Nephron progenitor cell (in vitro differentiated cells): Measurements from ENCODE around the gene TCF23.

ENCODE experiments used
- DNase-seq: peaks from one replicate; pipeline ENCODE4 v3.0.0; 2021
- H3K27ac Mint-ChIP-seq: 2 replicates; pipeline ENCODE4 v1.8.0; 2021; ENCODE audit warnings: mild to moderate bottlenecking, moderate library complexity, mixed read lengths
- H3K27me3 Mint-ChIP-seq: 2 replicates; pipeline ENCODE4 v1.8.0; 2021; ENCODE audit warnings: mild to moderate bottlenecking, low read depth, mixed read lengths; ENCODE audit not compliant: poor library complexity
- H3K36me3 Mint-ChIP-seq: 2 replicates; pipeline ENCODE4 v1.8.0; 2021; ENCODE audit warnings: low read depth, mixed read lengths
- H3K4me1 Mint-ChIP-seq: 2 replicates; pipeline ENCODE4 v1.8.0; 2021; ENCODE audit warnings: mixed read lengths
- H3K4me3 Mint-ChIP-seq: 2 replicates; pipeline ENCODE4 v1.8.0; 2021; ENCODE audit warnings: mild to moderate bottlenecking, moderate library complexity, mixed read lengths
- H3K9me3 Mint-ChIP-seq: 2 replicates; pipeline ENCODE4 v1.8.0; 2021; ENCODE audit warnings: mild to moderate bottlenecking, moderate library complexity, mixed read lengths
- TF ChIP-seq, protein P1 (sequence below): fragments of 200-600 bp; sonication (generic); IDR thresholded peaks from 2 replicates; pipeline ENCODE4 v1.5.0; 2021; ENCODE audit warnings: antibody characterized with exemption

The TCF23 gene

DNA sequence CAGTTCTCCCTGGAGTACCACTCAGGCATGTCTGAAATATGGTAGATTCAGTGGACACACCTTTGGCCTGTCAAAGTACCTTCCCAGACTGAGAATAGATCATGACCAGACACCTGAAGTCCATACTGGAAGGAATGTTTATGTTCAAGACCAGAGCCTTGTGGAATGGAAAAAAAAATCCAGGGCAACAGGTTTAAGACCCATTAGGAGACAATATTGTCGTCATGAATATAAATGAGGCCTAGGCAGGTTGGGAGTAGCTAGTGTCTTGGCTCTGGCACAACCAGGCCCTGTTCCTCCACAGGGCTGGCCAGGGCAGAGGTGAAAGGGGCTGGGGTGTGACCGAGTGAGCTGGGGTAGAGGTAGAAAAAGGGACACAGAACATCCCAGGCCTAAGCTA lies 49.8 kb downstream of the TCF23 start:
- H3K4me1 Mint-ChIP-seq = peaks cover 5% of the 10 kb centered on the region
- peak overlapping the region; percentile 85 for H3K27ac Mint-ChIP-seq
- no peak for DNase-seq
- TF ChIP-seq, protein P1, sequence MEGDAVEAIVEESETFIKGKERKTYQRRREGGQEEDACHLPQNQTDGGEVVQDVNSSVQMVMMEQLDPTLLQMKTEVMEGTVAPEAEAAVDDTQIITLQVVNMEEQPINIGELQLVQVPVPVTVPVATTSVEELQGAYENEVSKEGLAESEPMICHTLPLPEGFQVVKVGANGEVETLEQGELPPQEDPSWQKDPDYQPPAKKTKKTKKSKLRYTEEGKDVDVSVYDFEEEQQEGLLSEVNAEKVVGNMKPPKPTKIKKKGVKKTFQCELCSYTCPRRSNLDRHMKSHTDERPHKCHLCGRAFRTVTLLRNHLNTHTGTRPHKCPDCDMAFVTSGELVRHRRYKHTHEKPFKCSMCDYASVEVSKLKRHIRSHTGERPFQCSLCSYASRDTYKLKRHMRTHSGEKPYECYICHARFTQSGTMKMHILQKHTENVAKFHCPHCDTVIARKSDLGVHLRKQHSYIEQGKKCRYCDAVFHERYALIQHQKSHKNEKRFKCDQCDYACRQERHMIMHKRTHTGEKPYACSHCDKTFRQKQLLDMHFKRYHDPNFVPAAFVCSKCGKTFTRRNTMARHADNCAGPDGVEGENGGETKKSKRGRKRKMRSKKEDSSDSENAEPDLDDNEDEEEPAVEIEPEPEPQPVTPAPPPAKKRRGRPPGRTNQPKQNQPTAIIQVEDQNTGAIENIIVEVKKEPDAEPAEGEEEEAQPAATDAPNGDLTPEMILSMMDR = no peak
- no peaks in the 10 kb centered on the region for H3K9me3 Mint-ChIP-seq
- peaks cover 18% of the 10 kb centered on the region for H3K36me3 Mint-ChIP-seq
- H3K4me3 Mint-ChIP-seq = no peak overlapping the region
- peaks cover 6% of the 10 kb centered on the region for H3K27me3 Mint-ChIP-seq

DNA sequence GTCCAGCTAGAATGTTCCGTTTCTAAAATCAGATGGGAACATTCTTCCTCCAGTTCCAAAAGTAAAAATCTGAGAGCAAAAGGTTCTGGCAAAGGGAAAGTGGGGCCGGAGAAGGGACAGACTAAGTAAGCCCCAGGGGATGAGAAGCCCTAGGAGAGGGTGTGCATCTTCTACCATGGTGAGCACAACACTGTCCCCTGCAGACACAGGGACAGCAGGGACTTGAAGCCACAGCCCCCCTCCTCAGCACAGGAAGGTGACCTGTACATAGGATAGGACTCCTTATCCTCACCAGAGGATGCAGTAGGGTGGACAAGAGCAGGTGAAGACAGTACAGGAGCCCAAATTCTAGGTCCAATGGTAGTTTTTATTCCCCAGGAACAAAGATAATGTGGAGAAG lies 50.4 kb downstream of the TCF23 start:
- no peaks in the 10 kb centered on the region for H3K27me3 Mint-ChIP-seq
- no peak overlapping the region for H3K4me3 Mint-ChIP-seq
- H3K9me3 Mint-ChIP-seq = no peaks in the 10 kb centered on the region
- peaks cover 5% of the 10 kb centered on the region for H3K4me1 Mint-ChIP-seq
- H3K27ac Mint-ChIP-seq = peak overlapping the region; percentile 85
- TF ChIP-seq, protein P1 = no peak
- no peak for DNase-seq
- peaks cover 18% of the 10 kb centered on the region for H3K36me3 Mint-ChIP-seq

DNA sequence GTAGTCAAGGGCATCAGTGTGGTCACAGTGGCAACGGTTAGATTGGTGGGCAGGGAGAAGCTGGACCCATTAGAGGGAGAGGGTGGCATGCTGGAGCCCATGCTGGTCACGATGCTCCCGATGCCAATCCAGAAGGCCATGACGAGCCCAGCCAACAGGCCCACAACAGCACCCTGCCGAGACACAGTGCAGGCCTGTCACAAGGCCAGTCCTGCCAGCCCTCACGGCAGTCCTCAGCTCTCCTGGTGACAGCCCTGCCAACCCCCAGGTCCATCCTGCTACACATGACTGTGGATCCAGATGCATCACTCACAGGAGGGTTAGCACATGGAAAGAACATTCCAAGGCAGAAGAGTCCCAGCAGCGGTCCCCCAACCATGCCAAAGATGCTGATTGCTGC lies 52.9 kb downstream of the TCF23 start:
- Mint-ChIP-seq H3K27me3 (no peaks in the 10 kb centered on the region), H3K36me3 (peaks cover 39% of the 10 kb centered on the region), H3K27ac (no peak overlapping the region), H3K4me3 (no peak overlapping the region), H3K4me1 (no peaks in the 10 kb centered on the region), H3K9me3 (no peaks in the 10 kb centered on the region)
- TF ChIP-seq, protein P1 = no peak
- no peak for DNase-seq

DNA sequence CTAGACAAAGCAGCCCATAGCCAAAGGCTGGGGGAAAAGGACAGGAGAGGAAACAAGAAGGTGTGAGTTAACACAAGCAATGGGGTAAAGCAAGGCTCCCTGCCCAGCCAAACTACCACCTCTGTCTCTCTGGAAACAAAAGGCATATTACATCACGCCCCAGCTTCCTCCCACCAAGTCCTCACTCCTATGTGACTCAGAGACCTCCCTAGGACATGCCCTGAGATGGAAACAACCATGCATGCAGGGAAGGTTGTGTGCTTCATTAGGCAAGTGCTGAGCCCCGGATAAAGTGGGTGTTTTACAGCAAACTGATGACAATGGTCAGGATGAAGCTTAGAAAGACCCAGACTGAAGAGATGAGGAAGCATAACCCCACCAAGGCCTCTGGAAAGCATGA lies 54.0 kb downstream of the TCF23 start:
- Mint-ChIP-seq H3K27me3 (no peaks in the 10 kb centered on the region), H3K27ac (peak overlapping the region; percentile 18), H3K36me3 (peaks cover 48% of the 10 kb centered on the region), H3K4me1 (peaks cover under 1% of the 10 kb centered on the region), H3K9me3 (no peaks in the 10 kb centered on the region), H3K4me3 (no peak overlapping the region)
- no peak for DNase-seq
- TF ChIP-seq, protein P1 = no peak

DNA sequence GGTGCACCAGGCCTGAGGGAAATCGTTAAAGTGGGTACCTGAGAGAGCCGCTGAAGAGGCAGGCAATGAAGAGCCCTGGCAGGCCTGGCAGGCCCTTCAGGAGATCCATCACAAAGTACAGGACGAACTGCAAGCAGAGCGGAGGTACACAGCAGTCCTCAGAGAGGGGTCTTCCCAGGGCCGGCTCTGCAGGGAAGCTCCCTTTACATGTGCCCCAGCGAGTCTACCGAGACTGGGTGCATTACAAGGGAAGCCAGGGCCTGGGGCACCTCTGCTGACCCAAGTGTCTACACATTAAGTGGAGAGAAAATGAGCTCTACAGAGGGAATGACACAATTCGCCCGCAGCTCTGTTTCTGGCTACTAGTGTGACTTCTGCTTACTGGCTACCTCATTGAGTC lies 54.9 kb downstream of the TCF23 start:
- no peak overlapping the region for H3K27ac Mint-ChIP-seq
- TF ChIP-seq, protein P1 = no peak
- no peak for DNase-seq
- no peaks in the 10 kb centered on the region for H3K27me3 Mint-ChIP-seq
- H3K4me3 Mint-ChIP-seq = no peak overlapping the region
- H3K36me3 Mint-ChIP-seq = peaks cover 56% of the 10 kb centered on the region
- H3K4me1 Mint-ChIP-seq = peaks cover 9% of the 10 kb centered on the region
- no peaks in the 10 kb centered on the region for H3K9me3 Mint-ChIP-seq

DNA sequence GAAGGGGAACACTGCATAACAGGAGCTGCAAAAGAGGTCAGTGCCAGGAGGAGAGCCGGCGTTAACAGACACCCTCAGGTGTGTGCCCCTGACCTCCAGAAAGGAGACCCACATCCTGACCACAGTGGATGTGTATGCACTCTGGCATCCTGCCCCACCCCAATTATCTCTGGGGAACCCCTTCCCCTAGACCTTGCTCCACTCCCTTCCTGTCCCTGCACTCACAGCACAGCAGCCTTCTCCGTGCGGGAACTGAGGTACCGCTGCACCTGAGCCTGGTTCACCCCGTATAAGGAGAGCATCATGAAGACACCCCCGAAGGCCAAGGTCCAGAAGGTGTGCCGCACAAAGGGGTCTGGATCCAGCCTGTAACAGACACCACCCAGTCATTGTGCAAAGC lies 55.8 kb downstream of the TCF23 start:
- Mint-ChIP-seq H3K27me3 (no peaks in the 10 kb centered on the region), H3K4me3 (no peak overlapping the region), H3K36me3 (peaks cover 57% of the 10 kb centered on the region), H3K27ac (no peak overlapping the region), H3K4me1 (peaks cover 17% of the 10 kb centered on the region), H3K9me3 (no peaks in the 10 kb centered on the region)
- TF ChIP-seq, protein P1 = no peak
- no peak for DNase-seq
